ENCODE results near the gene CD180.

DNA sequence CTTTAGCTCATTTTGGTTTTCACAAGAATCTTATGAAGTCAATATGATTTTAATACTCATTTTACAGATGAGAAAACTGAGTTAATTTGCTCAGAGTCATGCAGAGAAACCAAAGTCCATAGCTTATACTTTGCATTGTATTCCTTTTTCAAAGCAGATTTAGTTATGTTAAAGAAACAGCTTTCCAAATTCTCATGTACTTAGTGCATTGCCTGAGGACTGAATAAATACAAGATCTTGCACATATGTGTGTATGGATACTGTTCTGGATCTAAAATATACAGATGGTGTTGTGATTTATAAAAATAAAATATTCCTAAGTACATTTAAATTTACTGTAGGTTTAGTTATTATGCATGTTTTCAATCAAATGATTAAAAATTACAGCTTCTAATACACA lies 43.5 kb upstream of the CD180 start:
- TF ChIP-seq CTCF (IDR thresholded peaks at IDR 0.05 in 4 of 5, conservative IDR thresholded peaks at IDR 0.05 in 1 of 5) (no peak), POLR2A (IDR thresholded peaks at IDR 0.05) (no peak)

All from gastrocnemius medialis (tissue), 4 donors.